ENCODE results near the gene KIAA1328. TPM values are rescaled to one million over a fixed set of nuclear protein-coding genes. Genes with fewer than 3 reads are reported as not detected.
"Not testable (repeated sequence)": the region's sequence is repeated elsewhere in the genome, so short reads cannot be mapped to it uniquely, and the experiment has no call there.

Gene KIAA1328
- total RNA-seq, 4 donors from 2014 or later: 12.3 to 16.6 (median 13.1) TPM

DNA sequence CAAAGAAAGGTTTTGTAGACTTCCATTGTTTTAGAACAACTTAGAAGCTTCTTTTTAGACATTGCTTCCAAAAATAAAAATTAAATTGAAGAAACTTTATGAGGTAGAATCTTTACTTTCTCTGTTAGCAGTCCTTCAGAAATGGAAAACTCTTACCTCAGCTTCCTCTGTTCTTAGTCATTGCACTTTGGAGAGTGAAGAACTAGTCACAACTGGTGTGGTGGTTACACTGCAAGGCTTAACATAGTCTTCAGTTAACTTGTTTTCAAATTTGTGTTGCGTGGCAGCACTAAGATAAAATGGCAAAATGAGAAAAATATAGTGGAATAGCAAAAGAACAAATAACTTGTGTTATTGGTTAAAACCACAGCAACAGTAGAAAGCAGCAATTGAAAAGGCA is 332.6 kb downstream of the KIAA1328 start:
- H3K4me3 ChIP-seq: no peak overlapping the region
- no peaks in the 10 kb centered on the region for H3K9me3 ChIP-seq
- H3K4me1 ChIP-seq: no peaks in the 10 kb centered on the region
- no peaks in the 10 kb centered on the region for H3K27me3 ChIP-seq
- WGBS: 97% methylated on average over 1 of the region's 1 CpG
- H3K36me3 ChIP-seq: peaks cover 0 to 7% (median 2%) of the 10 kb centered on the region in 4 donors
- intact Hi-C loops (cut with DNase I): no loop called here
- no peak for TF ChIP-seq POLR2A (IDR thresholded peaks at IDR 0.05; ENCODE audit: low read depth)
- no peak for TF ChIP-seq EP300 (IDR thresholded peaks at IDR 0.05)
- no peak for TF ChIP-seq POLR2AphosphoS5 (IDR thresholded peaks at IDR 0.05)
- TF ChIP-seq, protein P1, sequence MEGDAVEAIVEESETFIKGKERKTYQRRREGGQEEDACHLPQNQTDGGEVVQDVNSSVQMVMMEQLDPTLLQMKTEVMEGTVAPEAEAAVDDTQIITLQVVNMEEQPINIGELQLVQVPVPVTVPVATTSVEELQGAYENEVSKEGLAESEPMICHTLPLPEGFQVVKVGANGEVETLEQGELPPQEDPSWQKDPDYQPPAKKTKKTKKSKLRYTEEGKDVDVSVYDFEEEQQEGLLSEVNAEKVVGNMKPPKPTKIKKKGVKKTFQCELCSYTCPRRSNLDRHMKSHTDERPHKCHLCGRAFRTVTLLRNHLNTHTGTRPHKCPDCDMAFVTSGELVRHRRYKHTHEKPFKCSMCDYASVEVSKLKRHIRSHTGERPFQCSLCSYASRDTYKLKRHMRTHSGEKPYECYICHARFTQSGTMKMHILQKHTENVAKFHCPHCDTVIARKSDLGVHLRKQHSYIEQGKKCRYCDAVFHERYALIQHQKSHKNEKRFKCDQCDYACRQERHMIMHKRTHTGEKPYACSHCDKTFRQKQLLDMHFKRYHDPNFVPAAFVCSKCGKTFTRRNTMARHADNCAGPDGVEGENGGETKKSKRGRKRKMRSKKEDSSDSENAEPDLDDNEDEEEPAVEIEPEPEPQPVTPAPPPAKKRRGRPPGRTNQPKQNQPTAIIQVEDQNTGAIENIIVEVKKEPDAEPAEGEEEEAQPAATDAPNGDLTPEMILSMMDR (IDR thresholded peaks at IDR 0.05): no peak
- no peak overlapping the region for H3K27ac ChIP-seq (replicated peaks in 1 of 4)
- DNase-seq (ENCODE audit: extremely low spot score): no peak

DNA sequence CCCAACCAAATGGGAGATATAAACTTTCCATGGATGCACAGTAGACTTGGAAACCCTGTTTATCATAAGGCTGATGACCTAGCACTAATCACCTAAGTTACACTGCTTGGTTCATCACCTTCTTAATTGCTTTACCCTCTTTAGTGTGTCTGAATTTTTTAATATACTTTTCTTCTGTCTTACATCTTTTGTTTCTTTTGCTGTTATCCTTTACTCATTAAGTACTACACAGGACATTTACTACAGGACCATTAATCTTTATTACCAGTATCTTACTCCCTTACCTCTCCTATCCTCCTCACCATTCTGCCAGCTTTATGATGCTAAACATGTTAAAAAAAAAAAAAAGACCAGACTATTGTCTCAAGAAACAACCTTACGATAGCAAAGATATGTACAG is 333.6 kb downstream of the KIAA1328 start:
- intact Hi-C loops (cut with DNase I): no loop called here

DNA sequence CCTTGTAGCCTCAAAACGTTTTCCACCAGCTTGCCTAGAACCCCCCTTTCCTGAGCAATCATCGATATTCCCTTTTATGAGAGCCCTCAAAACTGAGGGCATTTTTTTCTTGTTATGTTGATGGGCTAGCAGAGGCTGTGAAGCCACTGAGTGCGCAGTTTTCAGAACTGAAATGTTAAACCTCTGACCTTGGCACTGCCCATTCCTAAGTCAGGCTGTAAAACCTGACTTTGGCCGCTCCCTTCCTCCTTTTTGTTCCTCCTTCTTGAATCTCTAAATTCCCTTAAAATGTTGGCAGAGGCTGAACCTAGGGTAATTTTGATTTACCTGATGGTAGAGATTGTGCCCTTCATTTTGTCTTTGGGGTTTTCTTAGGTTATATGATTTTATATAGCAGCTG is 334.2 kb downstream of the KIAA1328 start:
- Histone ChIP-seq H3K36me3 (peaks cover 0 to 7% (median 2%) of the 10 kb centered on the region in 4 donors), H3K27me3 (no peaks in the 10 kb centered on the region), H3K4me3 (no peak overlapping the region), H3K9me3 (no peaks in the 10 kb centered on the region), H3K27ac (replicated peaks in 1 of 4) (no peak overlapping the region), H3K4me1 (no peaks in the 10 kb centered on the region)
- intact Hi-C loops (cut with DNase I): no loop called here
- TF ChIP-seq POLR2A (IDR thresholded peaks at IDR 0.05; ENCODE audit: low read depth) (no peak), POLR2AphosphoS5 (IDR thresholded peaks at IDR 0.05) (no peak), EP300 (IDR thresholded peaks at IDR 0.05) (no peak)
- TF ChIP-seq, protein P1 (IDR thresholded peaks at IDR 0.05): no peak
- DNase-seq (ENCODE audit: extremely low spot score): no peak
- WGBS: 89% methylated on average over 4 of the region's 4 CpGs

More for the DNA sequence above, 333.6 kb downstream of the KIAA1328 start:
- Histone ChIP-seq H3K4me1 (no peaks in the 10 kb centered on the region), H3K27ac (replicated peaks in 1 of 4) (no peak overlapping the region), H3K27me3 (no peaks in the 10 kb centered on the region), H3K36me3 (peaks cover 0 to 7% (median 2%) of the 10 kb centered on the region in 4 donors), H3K9me3 (no peaks in the 10 kb centered on the region), H3K4me3 (no peak overlapping the region)
- TF ChIP-seq POLR2A (IDR thresholded peaks at IDR 0.05; ENCODE audit: low read depth) (no peak), EP300 (IDR thresholded peaks at IDR 0.05) (no peak)
- DNase-seq (ENCODE audit: extremely low spot score): no peak
- 100% methylated on average over 1 of the region's 1 CpG for WGBS

DNA sequence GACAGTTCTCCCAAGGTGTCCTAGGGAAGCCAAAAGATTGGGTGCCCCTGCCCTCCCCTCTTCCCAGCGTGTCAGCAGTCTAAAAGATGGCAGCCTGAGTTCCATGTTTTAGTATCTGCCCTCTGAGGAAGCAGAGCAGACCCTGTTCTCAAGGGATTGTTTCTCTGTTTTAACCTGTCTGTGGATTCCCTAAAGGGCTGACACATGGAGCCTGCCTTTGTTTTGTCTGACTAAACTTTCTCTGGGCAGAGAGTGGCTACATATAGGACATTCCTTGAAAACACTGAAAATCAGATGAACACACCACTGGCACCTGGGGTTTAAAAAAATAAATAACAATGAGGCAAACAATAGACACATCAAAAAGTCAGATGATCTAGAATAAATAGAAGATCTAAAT is 337.6 kb downstream of the KIAA1328 start:
- intact Hi-C loops (cut with DNase I): no loop called here
- 92% methylated on average over 1 of the region's 1 CpG for WGBS

DNA sequence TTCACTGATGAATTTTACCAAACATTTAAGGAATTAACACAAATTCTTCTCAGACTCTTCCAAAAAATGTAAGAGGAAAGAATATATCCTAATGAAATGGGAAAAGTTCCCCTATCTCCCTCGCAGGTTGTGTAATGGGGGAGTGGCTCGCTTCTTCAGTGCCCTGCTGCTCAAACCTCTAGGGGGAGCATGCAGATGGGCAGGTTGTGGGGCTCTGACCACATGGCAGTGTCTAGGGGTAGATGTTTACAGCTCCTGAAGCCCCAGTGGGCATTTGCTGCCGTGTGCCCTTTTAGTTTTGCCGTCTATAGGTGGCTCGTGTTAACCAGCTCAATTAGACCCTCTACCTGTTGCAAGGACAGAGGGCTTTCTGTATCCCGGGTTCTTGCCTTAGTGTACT is 338.0 kb downstream of the KIAA1328 start:
- H3K36me3 ChIP-seq; DNase-seq (ENCODE audit: extremely low spot score); H3K9me3 ChIP-seq; intact Hi-C loops (cut with DNase I); H3K27ac ChIP-seq (replicated peaks in 1 of 4); H3K4me1 ChIP-seq; H3K4me3 ChIP-seq; H3K27me3 ChIP-seq: not testable (repeated sequence)
- WGBS: 84% methylated on average over 6 of the region's 6 CpGs

More for the DNA sequence above, 337.6 kb downstream of the KIAA1328 start:
- TF ChIP-seq EP300 (IDR thresholded peaks at IDR 0.05) (no peak), POLR2A (IDR thresholded peaks at IDR 0.05; ENCODE audit: low read depth) (no peak), POLR2AphosphoS5 (IDR thresholded peaks at IDR 0.05) (no peak)
- TF ChIP-seq, protein P1 (IDR thresholded peaks at IDR 0.05): no peak
- Histone ChIP-seq H3K27ac (replicated peaks in 1 of 4) (no peak overlapping the region), H3K36me3 (peaks cover 0 to 7% (median 2%) of the 10 kb centered on the region in 4 donors), H3K27me3 (no peaks in the 10 kb centered on the region), H3K9me3 (no peaks in the 10 kb centered on the region), H3K4me1 (no peaks in the 10 kb centered on the region), H3K4me3 (no peak overlapping the region)
- DNase-seq (ENCODE audit: extremely low spot score): no peak

DNA sequence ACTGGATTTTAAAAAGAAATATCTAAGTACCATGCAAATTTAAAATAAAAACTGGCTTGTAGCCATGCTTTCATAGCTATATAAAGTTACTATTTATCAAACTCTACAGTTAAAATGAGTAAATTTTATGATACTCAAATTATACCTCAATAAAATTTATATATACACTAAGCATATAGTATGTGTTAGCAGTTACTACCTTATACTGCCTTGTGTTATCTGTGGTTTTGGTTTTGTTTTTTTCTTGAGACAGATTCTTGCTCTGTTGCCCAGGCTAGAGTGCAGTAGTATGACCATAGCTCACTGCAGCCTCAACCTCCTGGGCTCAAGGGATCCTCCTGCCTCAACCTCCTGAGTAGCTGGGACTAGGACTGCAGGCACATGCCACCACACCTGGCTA is 342.1 kb downstream of the KIAA1328 start:
- H3K27me3 ChIP-seq: no peaks in the 10 kb centered on the region
- no peaks in the 10 kb centered on the region for H3K9me3 ChIP-seq
- DNase-seq (ENCODE audit: extremely low spot score): no peak
- intact Hi-C loops (cut with DNase I): no loop called here
- no peaks in the 10 kb centered on the region for H3K4me1 ChIP-seq
- TF ChIP-seq POLR2A (IDR thresholded peaks at IDR 0.05; ENCODE audit: low read depth): no peak
- TF ChIP-seq, protein P1 (IDR thresholded peaks at IDR 0.05): no peak
- TF ChIP-seq POLR2AphosphoS5 (IDR thresholded peaks at IDR 0.05): no peak
- TF ChIP-seq EP300 (IDR thresholded peaks at IDR 0.05): no peak
- peaks cover 0 to 14% (median 2%) of the 10 kb centered on the region in 4 donors for H3K36me3 ChIP-seq
- H3K4me3 ChIP-seq: no peak overlapping the region
- no peak overlapping the region for H3K27ac ChIP-seq (replicated peaks in 1 of 4)
